ENCODE results near the gene PPP1R37. TPM values are rescaled to one million over a fixed set of nuclear protein-coding genes. Genes with fewer than 3 reads are reported as not detected.
A peak's percentile ranks its signal among the peaks of the same experiment; 100 is the strongest.

PPP1R37 gene
- total and polyA plus RNA-seq, 2 of the 13 experiments (the other 11 are each of a cell fraction or from before 2014, with no cell fraction given), result 9.0 to 14.3 TPM

- Histone ChIP-seq H3K4me1 (ENCODE audit: insufficient read depth, low read length) (peaks cover 43% of the 10 kb centered on the region), H3K9me3 (ENCODE audit: low read length) (no peaks in the 10 kb centered on the region), H2AFZ (ENCODE audit: low read length) (no peak overlapping the region), H3K27ac (ENCODE audit: extremely low read length, insufficient read depth, low read length) (no peak overlapping the region), H3K4me2 (ENCODE audit: low read depth, low read length) (peak overlapping the region; percentile 18; the same call in 1 of the 2 replicates), H3K4me3 (replicated peaks in 1 of 3; ENCODE audit: insufficient read depth in 1 of 3, low read depth in 2 of 3, low read length in 3 of 3) (no peak overlapping the region), H3K79me2 (ENCODE audit: insufficient read depth, low read length) (no peaks in the 10 kb centered on the region), H3K9ac (ENCODE audit: insufficient read depth, low read depth, low read length) (no peak overlapping the region), H3K27me3 (ENCODE audit: control insufficient read depth in 1 of 2, insufficient read depth in 2 of 2, low read length in 2 of 2) (peaks cover 0 to 3% of the 10 kb centered on the region in 2 experiments; a peak in 1 of 5 replicates), H4K20me1 (ENCODE audit: insufficient read depth, low read length) (no peaks in the 10 kb centered on the region), H3K36me3 (replicated peaks in 1 of 2; ENCODE audit: control insufficient read depth in 1 of 2, insufficient read depth in 2 of 2, low read length in 2 of 2) (no peaks in the 10 kb centered on the region)
- ATAC-seq (peak; percentile 18), DNase-seq (ENCODE audit: low spot score) (no peak), FAIRE-seq (no peak)
- intact Hi-C loops (cut with micrococcal nuclease; ENCODE audit: unreplicated experiment) (no loop called here), in situ Hi-C loops (cut with HindIII; ENCODE audit: extremely low pct_ligation_motif_present, low pct_unique_long_range_greater_than_20kb) (no loop called here)
- CTCF ChIA-PET (ENCODE audit: low intra/inter-chr PET ratio, low total read pairs), result no interaction called here
- POLR2A ChIA-PET, result interaction anchor here (1.0 kb wide), 1 partner anchor 16 kb away, joined by 4 read pairs; no protein-coding TSS in a partner anchor
- no TSS peak for BruUV-seq (replicated peaks)
- no CpG with 5 or more reads among the region's 4 CpGs for WGBS (ENCODE audit: low lambda C conversion rate)
- TF ChIP-seq RXRA (CRISPR knock-in tag; IDR thresholded peaks at IDR 0.05) (peak; percentile 51), ARNT (IDR thresholded peaks at IDR 0.05) (no peak), KDM2A (CRISPR knock-in tag; IDR thresholded peaks at IDR 0.05; ENCODE audit: borderline replicate concordance, low read depth) (peak; percentile 57; the same call in 1 of the 2 replicates), CAMTA2 (CRISPR knock-in tag; IDR thresholded peaks at IDR 0.05; ENCODE audit: borderline replicate concordance) (no peak), ZNF704 (CRISPR knock-in tag; IDR thresholded peaks at IDR 0.05; ENCODE audit: borderline replicate concordance) (no peak), GTF2F1 (IDR thresholded peaks at IDR 0.05; ENCODE audit: low read length) (no peak), POLR2G (IDR thresholded peaks at IDR 0.05; ENCODE audit: low read depth, low read length) (0 out of 2 replicates have a peak, but pooled peaks have one; percentile 4), HNRNPL (IDR thresholded peaks at IDR 0.05; ENCODE audit: low read depth, low read length) (no peak)
- TF ChIP-seq, protein P1, sequence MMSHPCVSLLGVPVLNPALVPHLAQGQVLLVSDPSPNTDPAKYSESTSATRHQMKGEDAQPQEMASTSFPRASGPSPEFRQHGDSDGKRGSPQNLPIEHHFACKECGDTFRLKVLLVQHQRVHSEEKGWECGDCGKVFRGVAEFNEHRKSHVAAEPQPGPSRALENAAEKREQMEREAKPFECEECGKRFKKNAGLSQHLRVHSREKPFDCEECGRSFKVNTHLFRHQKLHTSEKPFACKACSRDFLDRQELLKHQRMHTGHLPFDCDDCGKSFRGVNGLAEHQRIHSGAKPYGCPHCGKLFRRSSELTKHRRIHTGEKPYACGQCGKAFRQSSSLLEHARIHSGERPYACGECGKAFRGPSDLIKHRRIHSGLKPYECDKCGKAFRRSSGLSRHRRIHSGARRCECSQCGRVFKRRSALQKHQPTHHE (CRISPR knock-in tag; IDR thresholded peaks at IDR 0.05; ENCODE audit: borderline replicate concordance), result no peak
- TF ChIP-seq, protein P2, sequence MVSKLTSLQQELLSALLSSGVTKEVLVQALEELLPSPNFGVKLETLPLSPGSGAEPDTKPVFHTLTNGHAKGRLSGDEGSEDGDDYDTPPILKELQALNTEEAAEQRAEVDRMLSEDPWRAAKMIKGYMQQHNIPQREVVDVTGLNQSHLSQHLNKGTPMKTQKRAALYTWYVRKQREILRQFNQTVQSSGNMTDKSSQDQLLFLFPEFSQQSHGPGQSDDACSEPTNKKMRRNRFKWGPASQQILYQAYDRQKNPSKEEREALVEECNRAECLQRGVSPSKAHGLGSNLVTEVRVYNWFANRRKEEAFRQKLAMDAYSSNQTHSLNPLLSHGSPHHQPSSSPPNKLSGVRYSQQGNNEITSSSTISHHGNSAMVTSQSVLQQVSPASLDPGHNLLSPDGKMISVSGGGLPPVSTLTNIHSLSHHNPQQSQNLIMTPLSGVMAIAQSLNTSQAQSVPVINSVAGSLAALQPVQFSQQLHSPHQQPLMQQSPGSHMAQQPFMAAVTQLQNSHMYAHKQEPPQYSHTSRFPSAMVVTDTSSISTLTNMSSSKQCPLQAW (CRISPR knock-in tag; IDR thresholded peaks at IDR 0.05), result peak; percentile 57; the same call in 1 of the 2 replicates
- TF ChIP-seq, protein P3, sequence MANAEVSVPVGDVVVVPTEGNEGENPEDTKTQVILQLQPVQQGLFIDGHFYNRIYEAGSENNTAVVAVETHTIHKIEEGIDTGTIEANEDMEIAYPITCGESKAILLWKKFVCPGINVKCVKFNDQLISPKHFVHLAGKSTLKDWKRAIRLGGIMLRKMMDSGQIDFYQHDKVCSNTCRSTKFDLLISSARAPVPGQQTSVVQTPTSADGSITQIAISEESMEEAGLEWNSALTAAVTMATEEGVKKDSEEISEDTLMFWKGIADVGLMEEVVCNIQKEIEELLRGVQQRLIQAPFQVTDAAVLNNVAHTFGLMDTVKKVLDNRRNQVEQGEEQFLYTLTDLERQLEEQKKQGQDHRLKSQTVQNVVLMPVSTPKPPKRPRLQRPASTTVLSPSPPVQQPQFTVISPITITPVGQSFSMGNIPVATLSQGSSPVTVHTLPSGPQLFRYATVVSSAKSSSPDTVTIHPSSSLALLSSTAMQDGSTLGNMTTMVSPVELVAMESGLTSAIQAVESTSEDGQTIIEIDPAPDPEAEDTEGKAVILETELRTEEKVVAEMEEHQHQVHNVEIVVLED (CRISPR knock-in tag; IDR thresholded peaks at IDR 0.05; ENCODE audit: borderline replicate concordance), result no peak
- TF ChIP-seq, protein P4, sequence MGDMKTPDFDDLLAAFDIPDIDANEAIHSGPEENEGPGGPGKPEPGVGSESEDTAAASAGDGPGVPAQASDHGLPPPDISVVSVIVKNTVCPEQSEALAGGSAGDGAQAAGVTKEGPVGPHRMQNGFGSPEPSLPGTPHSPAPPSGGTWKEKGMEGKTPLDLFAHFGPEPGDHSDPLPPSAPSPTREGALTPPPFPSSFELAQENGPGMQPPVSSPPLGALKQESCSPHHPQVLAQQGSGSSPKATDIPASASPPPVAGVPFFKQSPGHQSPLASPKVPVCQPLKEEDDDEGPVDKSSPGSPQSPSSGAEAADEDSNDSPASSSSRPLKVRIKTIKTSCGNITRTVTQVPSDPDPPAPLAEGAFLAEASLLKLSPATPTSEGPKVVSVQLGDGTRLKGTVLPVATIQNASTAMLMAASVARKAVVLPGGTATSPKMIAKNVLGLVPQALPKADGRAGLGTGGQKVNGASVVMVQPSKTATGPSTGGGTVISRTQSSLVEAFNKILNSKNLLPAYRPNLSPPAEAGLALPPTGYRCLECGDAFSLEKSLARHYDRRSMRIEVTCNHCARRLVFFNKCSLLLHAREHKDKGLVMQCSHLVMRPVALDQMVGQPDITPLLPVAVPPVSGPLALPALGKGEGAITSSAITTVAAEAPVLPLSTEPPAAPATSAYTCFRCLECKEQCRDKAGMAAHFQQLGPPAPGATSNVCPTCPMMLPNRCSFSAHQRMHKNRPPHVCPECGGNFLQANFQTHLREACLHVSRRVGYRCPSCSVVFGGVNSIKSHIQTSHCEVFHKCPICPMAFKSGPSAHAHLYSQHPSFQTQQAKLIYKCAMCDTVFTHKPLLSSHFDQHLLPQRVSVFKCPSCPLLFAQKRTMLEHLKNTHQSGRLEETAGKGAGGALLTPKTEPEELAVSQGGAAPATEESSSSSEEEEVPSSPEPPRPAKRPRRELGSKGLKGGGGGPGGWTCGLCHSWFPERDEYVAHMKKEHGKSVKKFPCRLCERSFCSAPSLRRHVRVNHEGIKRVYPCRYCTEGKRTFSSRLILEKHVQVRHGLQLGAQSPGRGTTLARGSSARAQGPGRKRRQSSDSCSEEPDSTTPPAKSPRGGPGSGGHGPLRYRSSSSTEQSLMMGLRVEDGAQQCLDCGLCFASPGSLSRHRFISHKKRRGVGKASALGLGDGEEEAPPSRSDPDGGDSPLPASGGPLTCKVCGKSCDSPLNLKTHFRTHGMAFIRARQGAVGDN (CRISPR knock-in tag; IDR thresholded peaks at IDR 0.05), result peak; percentile 43
Observed at GRCh38 chr19:45150751-45151281, 57.8 kb downstream of the PPP1R37 start.

All from HepG2 (cell line).